ENCODE results near the gene KLF7.
"Not testable (repeated sequence)": the region's sequence is repeated elsewhere in the genome, so short reads cannot be mapped to it uniquely, and the experiment has no call there.

Gene KLF7

GRCh38 chr2:207040696-207041095 lies 125.1 kb downstream of the KLF7 start:
- Histone ChIP-seq H4K20me1 (ENCODE audit: insufficient read depth, low read length) (no peaks in the 10 kb centered on the region), H2AFZ (ENCODE audit: low read depth, low read length) (no peak overlapping the region), H3K79me2 (ENCODE audit: insufficient read depth, low read length) (no peaks in the 10 kb centered on the region), H3K9me3 (ENCODE audit: insufficient read depth, low read length, severe bottlenecking) (no peaks in the 10 kb centered on the region), H3K36me3 (ENCODE audit: insufficient read depth, low read length) (no peaks in the 10 kb centered on the region), H3K4me3 (ENCODE audit: low read depth in 1 of 2, low read length in 2 of 2) (no peak overlapping the region), H3K4me2 (ENCODE audit: insufficient read depth, low read length) (no peak overlapping the region), H3K27me3 (ENCODE audit: insufficient read depth, low read length, poor library complexity) (peaks cover 3% of the 10 kb centered on the region), H3K27ac (ENCODE audit: low read length) (no peak overlapping the region), H3K9ac (ENCODE audit: low read depth, low read length) (no peak overlapping the region), H3K4me1 (ENCODE audit: insufficient read depth, low read length) (no peaks in the 10 kb centered on the region)
- TF ChIP-seq EZH2 (IDR thresholded peaks at IDR 0.05; ENCODE audit: borderline replicate concordance, low read depth, low read length, severe bottlenecking) (no peak), CTCF (IDR thresholded peaks at IDR 0.05; ENCODE audit: borderline replicate concordance, extremely low read depth, low read length, poor library complexity, severe bottlenecking) (no peak)
- no peak for ATAC-seq (ENCODE audit: insufficient read depth, low read depth)
- no peak for DNase-seq

GRCh38 chr2:207039225-207039624 lies 126.5 kb downstream of the KLF7 start:
- H4K20me1 ChIP-seq (ENCODE audit: insufficient read depth, low read length), result no peaks in the 10 kb centered on the region
- TF ChIP-seq EZH2 (IDR thresholded peaks at IDR 0.05; ENCODE audit: borderline replicate concordance, low read depth, low read length, severe bottlenecking) (no peak), CTCF (IDR thresholded peaks at IDR 0.05; ENCODE audit: borderline replicate concordance, extremely low read depth, low read length, poor library complexity, severe bottlenecking) (no peak)
- no peaks in the 10 kb centered on the region for H3K36me3 ChIP-seq (ENCODE audit: insufficient read depth, low read length)
- H3K4me3 ChIP-seq (ENCODE audit: low read depth in 1 of 2, low read length in 2 of 2), result no peak overlapping the region
- H3K27ac ChIP-seq (ENCODE audit: low read length), result no peak overlapping the region
- no peak for DNase-seq
- no peaks in the 10 kb centered on the region for H3K9me3 ChIP-seq (ENCODE audit: insufficient read depth, low read length, severe bottlenecking)
- H3K9ac ChIP-seq (ENCODE audit: low read depth, low read length), result no peak overlapping the region
- no peaks in the 10 kb centered on the region for H3K79me2 ChIP-seq (ENCODE audit: insufficient read depth, low read length)
- no peak; the same call in 2 of the 3 replicates for ATAC-seq (ENCODE audit: insufficient read depth, low read depth)
- no peak overlapping the region for H2AFZ ChIP-seq (ENCODE audit: low read depth, low read length)
- H3K4me1 ChIP-seq (ENCODE audit: insufficient read depth, low read length), result no peaks in the 10 kb centered on the region
- H3K27me3 ChIP-seq (ENCODE audit: insufficient read depth, low read length, poor library complexity), result peaks cover 3% of the 10 kb centered on the region
- H3K4me2 ChIP-seq (ENCODE audit: insufficient read depth, low read length), result no peak overlapping the region

GRCh38 chr2:207038299-207038698 lies 127.4 kb downstream of the KLF7 start:
- Histone ChIP-seq H3K36me3 (ENCODE audit: insufficient read depth, low read length) (no peaks in the 10 kb centered on the region), H3K4me3 (ENCODE audit: low read depth in 1 of 2, low read length in 2 of 2) (no peak overlapping the region), H3K27me3 (ENCODE audit: insufficient read depth, low read length, poor library complexity) (peaks cover 3% of the 10 kb centered on the region), H3K4me1 (ENCODE audit: insufficient read depth, low read length) (no peaks in the 10 kb centered on the region), H3K9me3 (ENCODE audit: insufficient read depth, low read length, severe bottlenecking) (no peaks in the 10 kb centered on the region), H3K27ac (ENCODE audit: low read length) (no peak overlapping the region), H3K79me2 (ENCODE audit: insufficient read depth, low read length) (no peaks in the 10 kb centered on the region), H3K4me2 (ENCODE audit: insufficient read depth, low read length) (no peak overlapping the region), H3K9ac (ENCODE audit: low read depth, low read length) (no peak overlapping the region), H4K20me1 (ENCODE audit: insufficient read depth, low read length) (no peaks in the 10 kb centered on the region), H2AFZ (ENCODE audit: low read depth, low read length) (no peak overlapping the region)
- DNase-seq, result no peak
- no peak for ATAC-seq (ENCODE audit: insufficient read depth, low read depth)
- TF ChIP-seq EZH2 (IDR thresholded peaks at IDR 0.05; ENCODE audit: borderline replicate concordance, low read depth, low read length, severe bottlenecking) (no peak), CTCF (IDR thresholded peaks at IDR 0.05; ENCODE audit: borderline replicate concordance, extremely low read depth, low read length, poor library complexity, severe bottlenecking) (no peak)

- TF ChIP-seq EZH2 (IDR thresholded peaks at IDR 0.05; ENCODE audit: borderline replicate concordance, low read depth, low read length, severe bottlenecking) (no peak), CTCF (IDR thresholded peaks at IDR 0.05; ENCODE audit: borderline replicate concordance, extremely low read depth, low read length, poor library complexity, severe bottlenecking) (no peak)
- Histone ChIP-seq H3K27me3 (ENCODE audit: insufficient read depth, low read length, poor library complexity) (peaks cover 3% of the 10 kb centered on the region), H4K20me1 (ENCODE audit: insufficient read depth, low read length) (no peaks in the 10 kb centered on the region), H3K4me3 (ENCODE audit: low read depth in 1 of 2, low read length in 2 of 2) (no peak overlapping the region), H3K9me3 (ENCODE audit: insufficient read depth, low read length, severe bottlenecking) (no peaks in the 10 kb centered on the region), H3K4me2 (ENCODE audit: insufficient read depth, low read length) (no peak overlapping the region), H3K27ac (ENCODE audit: low read length) (no peak overlapping the region), H2AFZ (ENCODE audit: low read depth, low read length) (no peak overlapping the region), H3K9ac (ENCODE audit: low read depth, low read length) (no peak overlapping the region), H3K36me3 (ENCODE audit: insufficient read depth, low read length) (no peaks in the 10 kb centered on the region), H3K79me2 (ENCODE audit: insufficient read depth, low read length) (no peaks in the 10 kb centered on the region), H3K4me1 (ENCODE audit: insufficient read depth, low read length) (no peaks in the 10 kb centered on the region)
- DNase-seq, result no peak
- ATAC-seq (ENCODE audit: insufficient read depth, low read depth), result no peak
Observed at GRCh38 chr2:207037896-207038295, 127.9 kb downstream of the KLF7 start.

- H3K9ac ChIP-seq (ENCODE audit: low read depth, low read length); H2AFZ ChIP-seq (ENCODE audit: low read depth, low read length); H3K4me3 ChIP-seq (ENCODE audit: low read depth in 1 of 2, low read length in 2 of 2); H3K4me1 ChIP-seq (ENCODE audit: insufficient read depth, low read length); H3K27me3 ChIP-seq (ENCODE audit: insufficient read depth, low read length, poor library complexity); H4K20me1 ChIP-seq (ENCODE audit: insufficient read depth, low read length); ATAC-seq (ENCODE audit: insufficient read depth, low read depth); DNase-seq; H3K27ac ChIP-seq (ENCODE audit: low read length); H3K79me2 ChIP-seq (ENCODE audit: insufficient read depth, low read length); H3K4me2 ChIP-seq (ENCODE audit: insufficient read depth, low read length); H3K36me3 ChIP-seq (ENCODE audit: insufficient read depth, low read length); H3K9me3 ChIP-seq (ENCODE audit: insufficient read depth, low read length, severe bottlenecking): not testable (repeated sequence)
Observed at GRCh38 chr2:207037023-207037422, 128.7 kb downstream of the KLF7 start.

Data from DND-41 (cell line).